ENCODE data around the gene FLII. TPM values are rescaled to one million over a fixed set of nuclear protein-coding genes. Genes with fewer than 3 reads are reported as not detected.

Gene FLII
- total RNA-seq, 1 donor from 2014 or later = 203 TPM

GRCh38 chr17:18201108-18201507 is 57.4 kb downstream of the FLII start:
- no peaks in the 10 kb centered on the region for H3K27me3 Mint-ChIP-seq (ENCODE audit: unreplicated experiment)
- peaks cover 9% of the 10 kb centered on the region for H3K9me3 Mint-ChIP-seq (ENCODE audit: unreplicated experiment)
- TF ChIP-seq CTCF (IDR thresholded peaks at IDR 0.05; ENCODE audit: partially characterized antibody, unreplicated experiment) = no peak
- no peak for DNase-seq
- peaks cover 2% of the 10 kb centered on the region for H3K4me1 Mint-ChIP-seq (ENCODE audit: low read depth, unreplicated experiment)
- H3K36me3 Mint-ChIP-seq (ENCODE audit: unreplicated experiment) = no peaks in the 10 kb centered on the region
- H3K27ac Mint-ChIP-seq (ENCODE audit: unreplicated experiment) = no peak overlapping the region
- no peak overlapping the region for H3K4me3 Mint-ChIP-seq (ENCODE audit: unreplicated experiment)

- no peak for DNase-seq
- H3K27me3 Mint-ChIP-seq (ENCODE audit: unreplicated experiment) = no peaks in the 10 kb centered on the region
- peaks cover 2% of the 10 kb centered on the region for H3K4me1 Mint-ChIP-seq (ENCODE audit: low read depth, unreplicated experiment)
- H3K4me3 Mint-ChIP-seq (ENCODE audit: unreplicated experiment) = no peak overlapping the region
- H3K36me3 Mint-ChIP-seq (ENCODE audit: unreplicated experiment) = no peaks in the 10 kb centered on the region
- H3K27ac Mint-ChIP-seq (ENCODE audit: unreplicated experiment) = no peak overlapping the region
- peaks cover 11% of the 10 kb centered on the region for H3K9me3 Mint-ChIP-seq (ENCODE audit: unreplicated experiment)
- no peak for TF ChIP-seq CTCF (IDR thresholded peaks at IDR 0.05; ENCODE audit: partially characterized antibody, unreplicated experiment)
These were observed 60.0 kb downstream of the FLII start for GRCh38 chr17:18198530-18198929.

- Mint-ChIP-seq H3K4me1 (ENCODE audit: low read depth, unreplicated experiment) (peaks cover 2% of the 10 kb centered on the region), H3K9me3 (ENCODE audit: unreplicated experiment) (peaks cover 11% of the 10 kb centered on the region), H3K27me3 (ENCODE audit: unreplicated experiment) (no peaks in the 10 kb centered on the region), H3K4me3 (ENCODE audit: unreplicated experiment) (no peak overlapping the region), H3K27ac (ENCODE audit: unreplicated experiment) (no peak overlapping the region), H3K36me3 (ENCODE audit: unreplicated experiment) (no peaks in the 10 kb centered on the region)
- no peak for DNase-seq
- TF ChIP-seq CTCF (IDR thresholded peaks at IDR 0.05; ENCODE audit: partially characterized antibody, unreplicated experiment) = no peak
These were observed 60.9 kb downstream of the FLII start for GRCh38 chr17:18197535-18198194.

- no peak for TF ChIP-seq CTCF (IDR thresholded peaks at IDR 0.05; ENCODE audit: partially characterized antibody, unreplicated experiment)
- Mint-ChIP-seq H3K4me3 (ENCODE audit: unreplicated experiment) (no peak overlapping the region), H3K27me3 (ENCODE audit: unreplicated experiment) (no peaks in the 10 kb centered on the region), H3K36me3 (ENCODE audit: unreplicated experiment) (no peaks in the 10 kb centered on the region), H3K27ac (ENCODE audit: unreplicated experiment) (no peak overlapping the region), H3K9me3 (ENCODE audit: unreplicated experiment) (peaks cover 7% of the 10 kb centered on the region), H3K4me1 (ENCODE audit: low read depth, unreplicated experiment) (peaks cover 2% of the 10 kb centered on the region)
- DNase-seq = no peak
These were observed 63.3 kb downstream of the FLII start for GRCh38 chr17:18195246-18195645.

Other genes with a start within 250 kb of the FLII start
- 34.7 TPM for gene ATPAF2, start 219.6 kb downstream of the FLII start, total RNA-seq (ENCODE audit: unreplicated experiment)
- gene GID4, start 219.3 kb downstream of the FLII start, total RNA-seq (ENCODE audit: unreplicated experiment) = 8.2 TPM
- gene DRG2, start 170.8 kb downstream of the FLII start, total RNA-seq (ENCODE audit: unreplicated experiment) = 37.1 TPM
- gene MYO15A, start 150.0 kb downstream of the FLII start, total RNA-seq (ENCODE audit: unreplicated experiment) = 4.0 TPM
- 62.7 TPM for gene ALKBH5, start 74.9 kb downstream of the FLII start, total RNA-seq (ENCODE audit: unreplicated experiment)
- 84.6 TPM for gene LLGL1, start 33.1 kb downstream of the FLII start, total RNA-seq (ENCODE audit: unreplicated experiment)
- 7.4 TPM for gene MIEF2, start 1.9 kb upstream of the FLII start, total RNA-seq (ENCODE audit: unreplicated experiment)
- gene TOP3A, start 56.3 kb upstream of the FLII start, total RNA-seq (ENCODE audit: unreplicated experiment) = 58.6 TPM
- gene SMCR8, start 56.6 kb upstream of the FLII start, total RNA-seq (ENCODE audit: unreplicated experiment) = 14.0 TPM
- gene SHMT1, start 104.8 kb upstream of the FLII start, total RNA-seq (ENCODE audit: unreplicated experiment) = 7.9 TPM
- not detected for gene EVPLL, start 119.0 kb upstream of the FLII start, total RNA-seq (ENCODE audit: unreplicated experiment)
- gene LGALS9C, start 218.1 kb upstream of the FLII start, total RNA-seq (ENCODE audit: unreplicated experiment) = not detected